Measurements from ENCODE around the gene RTCB.
"Not testable (repeated sequence)": the region's sequence is repeated elsewhere in the genome, so short reads cannot be mapped to it uniquely, and the experiment has no call there.

The RTCB gene

GRCh38 chr22:32353292-32353691 lies 58.8 kb downstream of the RTCB start:
- DNase-seq (ENCODE audit: insufficient read length): no peak
- TF ChIP-seq POLR2AphosphoS5 (IDR thresholded peaks at IDR 0.05; ENCODE audit: low read depth, low read length): no peak
- TF ChIP-seq TAF1 (IDR thresholded peaks at IDR 0.05; ENCODE audit: borderline replicate concordance, low read depth, low read length): no peak
- no peak for TF ChIP-seq POLR2A (IDR thresholded peaks at IDR 0.05; ENCODE audit: low read depth, low read length)
- no peak for FAIRE-seq

- TF ChIP-seq TAF1 (IDR thresholded peaks at IDR 0.05; ENCODE audit: borderline replicate concordance, low read depth, low read length): no peak
- no peak for TF ChIP-seq POLR2A (IDR thresholded peaks at IDR 0.05; ENCODE audit: low read depth, low read length)
- TF ChIP-seq POLR2AphosphoS5 (IDR thresholded peaks at IDR 0.05; ENCODE audit: low read depth, low read length): no peak
- FAIRE-seq: no peak
- no peak for DNase-seq (ENCODE audit: insufficient read length)
Measured at GRCh38 chr22:32352681-32353080, 59.4 kb downstream of the RTCB start.

- DNase-seq (ENCODE audit: insufficient read length); FAIRE-seq: not testable (repeated sequence)
Measured at GRCh38 chr22:32351875-32352274, 60.2 kb downstream of the RTCB start.

GRCh38 chr22:32348031-32348611 lies 63.9 kb downstream of the RTCB start:
- no peak for DNase-seq (ENCODE audit: insufficient read length)
- no peak for FAIRE-seq
- TF ChIP-seq POLR2A (IDR thresholded peaks at IDR 0.05; ENCODE audit: low read depth, low read length) (no peak), TAF1 (IDR thresholded peaks at IDR 0.05; ENCODE audit: borderline replicate concordance, low read depth, low read length) (no peak), POLR2AphosphoS5 (IDR thresholded peaks at IDR 0.05; ENCODE audit: low read depth, low read length) (no peak)

GRCh38 chr22:32343941-32344340 lies 68.1 kb downstream of the RTCB start:
- no peak for TF ChIP-seq TAF1 (IDR thresholded peaks at IDR 0.05; ENCODE audit: borderline replicate concordance, low read depth, low read length)
- no peak for TF ChIP-seq POLR2AphosphoS5 (IDR thresholded peaks at IDR 0.05; ENCODE audit: low read depth, low read length)
- TF ChIP-seq POLR2A (IDR thresholded peaks at IDR 0.05; ENCODE audit: low read depth, low read length): no peak
- FAIRE-seq (peak; percentile 48), DNase-seq (ENCODE audit: insufficient read length) (no peak)

GRCh38 chr22:32342977-32343376 lies 69.1 kb downstream of the RTCB start:
- DNase-seq (ENCODE audit: insufficient read length) (no peak), FAIRE-seq (no peak)
- TF ChIP-seq POLR2AphosphoS5 (IDR thresholded peaks at IDR 0.05; ENCODE audit: low read depth, low read length): no peak
- TF ChIP-seq POLR2A (IDR thresholded peaks at IDR 0.05; ENCODE audit: low read depth, low read length): no peak
- no peak for TF ChIP-seq TAF1 (IDR thresholded peaks at IDR 0.05; ENCODE audit: borderline replicate concordance, low read depth, low read length)

- no peak for DNase-seq (ENCODE audit: insufficient read length)
- FAIRE-seq: no peak
- TF ChIP-seq POLR2A (IDR thresholded peaks at IDR 0.05; ENCODE audit: low read depth, low read length) (no peak), POLR2AphosphoS5 (IDR thresholded peaks at IDR 0.05; ENCODE audit: low read depth, low read length) (no peak), TAF1 (IDR thresholded peaks at IDR 0.05; ENCODE audit: borderline replicate concordance, low read depth, low read length) (no peak)
Measured at GRCh38 chr22:32341122-32341740, 70.8 kb downstream of the RTCB start.

- TF ChIP-seq POLR2A (IDR thresholded peaks at IDR 0.05; ENCODE audit: low read depth, low read length) (no peak), POLR2AphosphoS5 (IDR thresholded peaks at IDR 0.05; ENCODE audit: low read depth, low read length) (no peak), TAF1 (IDR thresholded peaks at IDR 0.05; ENCODE audit: borderline replicate concordance, low read depth, low read length) (no peak)
- FAIRE-seq: no peak
- DNase-seq (ENCODE audit: insufficient read length): no peak
Measured at GRCh38 chr22:32340411-32340810, 71.6 kb downstream of the RTCB start.

- no peak for FAIRE-seq
- no peak for DNase-seq (ENCODE audit: insufficient read length)
- TF ChIP-seq POLR2AphosphoS5 (IDR thresholded peaks at IDR 0.05; ENCODE audit: low read depth, low read length) (no peak), TAF1 (IDR thresholded peaks at IDR 0.05; ENCODE audit: borderline replicate concordance, low read depth, low read length) (no peak), POLR2A (IDR thresholded peaks at IDR 0.05; ENCODE audit: low read depth, low read length) (no peak)
Measured at GRCh38 chr22:32339190-32340012, 72.6 kb downstream of the RTCB start.

- FAIRE-seq: no peak
- TF ChIP-seq POLR2AphosphoS5 (IDR thresholded peaks at IDR 0.05; ENCODE audit: low read depth, low read length) (no peak), TAF1 (IDR thresholded peaks at IDR 0.05; ENCODE audit: borderline replicate concordance, low read depth, low read length) (no peak), POLR2A (IDR thresholded peaks at IDR 0.05; ENCODE audit: low read depth, low read length) (no peak)
- no peak for DNase-seq (ENCODE audit: insufficient read length)
Measured at GRCh38 chr22:32338757-32339156, 73.3 kb downstream of the RTCB start.
